Central memory CD4-positive, alpha-beta T cell (primary cell): ENCODE data around the gene JCHAIN.
"Not testable (repeated sequence)": the region's sequence is repeated elsewhere in the genome, so short reads cannot be mapped to it uniquely, and the experiment has no call there.

ENCODE experiments used
- DNase-seq: peaks from one replicate; pipeline ENCODE4 v3.0.0; 2022

JCHAIN gene

DNA sequence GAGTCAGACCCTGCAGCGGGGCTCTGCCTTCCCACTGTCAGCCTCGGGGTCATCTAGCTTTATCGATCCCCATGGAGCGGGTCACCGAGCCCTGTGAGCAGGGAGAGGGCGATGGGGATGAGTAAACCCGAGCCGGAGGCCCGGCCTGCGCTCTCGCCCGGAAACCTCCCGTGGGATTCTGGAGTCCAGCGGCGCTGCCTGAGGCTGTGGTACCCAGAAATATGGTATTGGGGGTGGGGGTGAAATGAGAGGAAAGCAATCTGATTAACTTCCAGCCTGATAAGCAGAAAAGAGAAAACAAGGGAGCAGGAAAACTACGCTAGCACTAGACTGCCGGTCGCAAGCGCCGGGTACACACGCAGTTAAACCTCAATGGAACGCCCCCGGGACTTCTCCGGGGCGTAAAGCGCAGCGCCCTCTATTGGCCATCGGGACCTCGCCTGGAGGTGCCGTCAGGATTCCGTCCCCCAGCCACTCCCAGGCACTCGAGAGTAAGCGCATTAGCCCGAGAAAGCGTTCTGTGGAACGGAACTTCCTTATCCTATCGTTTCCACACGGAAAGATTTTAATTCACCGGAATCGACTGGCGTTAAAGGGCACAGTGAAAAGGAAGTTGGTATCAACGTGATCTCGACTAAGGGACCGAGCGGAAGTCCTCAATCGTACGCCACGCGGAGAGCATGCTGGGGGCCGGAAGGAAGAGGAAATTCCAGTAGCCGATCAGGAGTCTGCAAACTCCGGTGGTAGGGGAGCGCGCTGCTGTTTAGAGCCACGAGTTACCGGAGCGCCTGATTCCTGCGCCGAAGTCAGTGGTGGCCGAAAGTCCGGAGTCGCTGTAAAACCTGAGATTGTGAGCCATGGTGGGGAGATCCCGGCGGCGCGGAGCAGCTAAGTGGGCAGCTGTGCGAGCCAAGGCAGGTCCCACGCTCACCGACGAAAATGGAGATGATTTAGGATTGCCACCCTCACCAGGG, 21.8 kb upstream of the JCHAIN start, which contains the start of gene UTP3:
Gene UTP3 (plus strand): TSS at position 712 of the 974 bp plus-strand sequence. CDS start 146 bp downstream, at position 858.
- peak; percentile 91 for DNase-seq

DNA sequence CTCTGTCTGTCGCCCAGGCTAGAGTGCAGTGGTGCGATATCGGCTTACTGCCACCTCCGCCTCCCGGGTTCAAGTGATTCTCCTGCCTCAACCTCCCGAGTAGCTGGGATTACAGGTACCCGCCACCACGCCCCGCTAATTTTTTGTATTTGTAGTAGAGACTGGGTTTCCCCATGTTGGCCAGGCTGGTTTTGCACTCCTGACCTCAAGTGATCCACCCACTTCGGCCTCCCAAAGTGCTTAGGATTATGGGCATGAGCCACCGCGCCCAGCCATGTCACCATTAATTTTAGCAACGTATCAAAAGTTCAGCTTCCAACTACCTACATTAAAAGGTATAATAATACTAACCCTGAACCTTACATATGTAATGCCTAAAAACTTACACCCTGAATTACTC, 21.1 kb upstream of the JCHAIN start:
- DNase-seq, result no peak

DNA sequence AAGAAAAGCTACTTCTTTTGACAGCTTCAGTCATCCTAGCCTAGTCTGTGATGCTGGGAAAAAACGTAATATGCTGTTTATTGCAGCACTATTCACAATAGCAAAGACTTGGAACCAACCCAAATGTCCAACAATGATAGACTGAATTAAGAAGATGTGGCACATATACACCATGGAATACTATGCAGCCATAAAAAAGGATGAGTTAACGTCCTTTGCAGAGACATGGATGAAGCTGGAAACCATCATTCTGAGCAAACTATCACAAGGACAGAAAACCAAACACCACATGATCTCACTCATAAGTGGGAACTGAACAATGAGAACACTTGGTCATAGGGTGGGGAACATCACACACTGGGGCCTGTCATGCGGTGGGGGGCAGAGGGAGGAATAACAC, 15.8 kb upstream of the JCHAIN start:
- DNase-seq, result not testable (repeated sequence)

- DNase-seq, result no peak
These were observed 15.4 kb upstream of the JCHAIN start for GRCh38 chr4:70681704-70682103.

DNA sequence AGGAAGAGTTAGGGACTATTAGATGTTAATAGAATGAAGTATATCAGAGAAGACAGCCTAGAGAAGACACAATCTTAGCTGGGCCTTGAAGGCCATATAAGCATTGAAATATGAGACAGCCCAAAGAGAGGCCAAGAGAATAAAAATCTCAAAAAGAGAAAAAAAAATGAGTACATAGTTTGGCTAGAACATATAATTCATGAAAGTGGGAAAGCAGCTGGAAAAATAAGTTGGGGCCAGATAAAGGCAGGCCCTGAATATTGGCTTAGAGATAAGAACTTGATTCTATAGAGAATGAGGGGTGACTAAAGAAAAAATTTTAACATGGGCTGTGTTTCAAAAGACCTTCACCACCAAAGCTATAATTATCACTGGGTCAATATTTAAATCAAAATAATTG, 14.6 kb upstream of the JCHAIN start:
- DNase-seq, result no peak

DNA sequence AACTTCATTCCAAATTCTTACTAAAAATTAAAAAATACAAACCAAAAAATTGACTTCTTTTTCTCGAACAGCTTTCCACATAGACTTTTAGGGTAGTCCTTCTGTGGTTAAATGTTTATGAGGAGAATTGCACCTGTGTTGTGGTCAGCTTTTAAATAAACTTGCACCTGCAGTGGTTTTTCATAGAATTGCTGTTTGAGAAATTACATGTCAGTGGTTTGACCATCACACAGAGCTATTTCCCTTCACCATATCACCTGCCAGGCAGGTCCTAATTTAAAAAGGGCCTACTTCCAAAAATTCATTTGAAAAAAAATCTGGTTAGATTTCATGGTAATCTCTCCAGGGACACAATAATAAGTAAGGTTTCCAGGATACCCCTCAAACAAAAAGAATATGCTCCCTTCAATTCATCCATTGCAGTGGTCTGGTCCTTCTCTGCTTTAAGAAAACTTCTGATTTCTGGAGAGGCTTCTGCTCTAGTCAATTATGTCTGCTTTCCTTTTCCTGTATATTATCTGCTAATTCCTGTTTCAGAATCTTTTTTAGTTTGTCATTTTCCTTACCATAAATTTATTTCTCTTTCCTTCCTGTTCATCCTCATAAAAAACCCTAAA, 12.2 kb upstream of the JCHAIN start:
- no peak for DNase-seq

- DNase-seq, result no peak
These were observed 10.3 kb upstream of the JCHAIN start for GRCh38 chr4:70676554-70677090.

DNA sequence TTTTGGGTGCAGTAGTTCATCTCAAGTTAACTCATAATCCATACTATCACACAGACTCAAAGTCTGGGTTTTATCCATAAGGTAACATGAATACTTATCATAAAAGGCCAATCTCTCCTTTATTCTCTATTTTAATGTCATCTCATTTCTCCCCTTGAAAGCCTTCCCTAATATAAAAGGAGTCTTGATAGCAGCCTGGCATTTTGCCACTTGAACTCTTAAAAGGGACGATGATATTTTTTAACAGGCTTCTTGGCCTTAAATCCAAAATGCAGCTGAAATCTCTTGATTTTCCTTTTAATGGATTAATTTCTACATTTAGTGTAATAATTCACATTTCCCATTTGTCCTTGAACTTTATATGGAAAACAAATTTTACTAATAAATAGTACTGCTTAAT, 8.4 kb upstream of the JCHAIN start:
- DNase-seq, result no peak

DNA sequence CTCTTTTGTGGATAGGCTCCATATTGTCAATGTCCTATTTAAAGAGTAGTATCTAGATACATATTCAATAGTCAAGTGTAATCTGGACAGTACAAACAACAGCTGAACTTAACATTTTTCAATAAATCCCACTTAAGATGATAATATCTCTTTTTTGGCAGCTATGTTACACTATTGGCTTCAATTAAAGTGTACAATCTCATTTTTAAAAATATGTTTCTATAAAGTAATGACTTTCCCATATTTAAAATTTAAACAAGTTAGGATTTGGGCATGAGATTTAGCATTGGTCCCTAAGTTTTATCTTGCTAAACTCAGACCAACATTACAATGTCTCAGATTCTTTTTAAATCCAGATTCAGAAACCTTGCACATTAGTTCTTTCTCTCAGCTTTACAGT, 7.9 kb upstream of the JCHAIN start:
- no peak for DNase-seq

- DNase-seq, result no peak
These were observed 4.8 kb upstream of the JCHAIN start for GRCh38 chr4:70671091-70671490.

DNA sequence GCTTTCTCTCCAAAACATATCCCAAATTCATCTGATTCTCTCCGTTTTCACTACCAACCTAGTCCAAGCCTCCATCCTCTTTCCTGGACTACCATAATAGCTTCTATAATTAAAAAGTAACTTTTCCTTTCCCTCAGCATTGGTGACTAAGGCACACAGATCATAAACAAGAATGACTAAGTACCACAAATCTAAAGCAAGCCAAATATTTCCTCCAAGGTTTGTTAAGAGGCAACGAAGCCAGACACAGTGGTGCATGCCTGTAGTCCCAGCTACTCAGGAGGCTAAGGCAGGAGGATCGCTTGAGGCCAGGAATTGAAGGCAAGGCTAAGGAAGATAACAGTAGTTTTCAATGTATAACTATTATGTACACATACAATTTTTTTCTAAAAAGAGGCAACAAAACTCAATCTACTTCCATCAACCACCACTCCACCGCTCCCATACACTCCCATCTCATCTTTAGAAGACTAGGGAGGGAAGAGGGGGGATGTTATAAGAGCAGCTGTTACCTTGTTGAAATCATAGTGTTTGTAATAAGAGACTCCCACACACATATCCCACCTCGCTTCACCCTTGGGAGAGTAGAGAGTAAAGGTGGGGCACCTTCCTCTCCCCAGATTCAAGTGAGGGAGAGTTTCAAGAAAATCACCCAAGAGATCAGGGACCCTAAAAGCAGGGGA, 4.2 kb upstream of the JCHAIN start:
- DNase-seq, result no peak

DNA sequence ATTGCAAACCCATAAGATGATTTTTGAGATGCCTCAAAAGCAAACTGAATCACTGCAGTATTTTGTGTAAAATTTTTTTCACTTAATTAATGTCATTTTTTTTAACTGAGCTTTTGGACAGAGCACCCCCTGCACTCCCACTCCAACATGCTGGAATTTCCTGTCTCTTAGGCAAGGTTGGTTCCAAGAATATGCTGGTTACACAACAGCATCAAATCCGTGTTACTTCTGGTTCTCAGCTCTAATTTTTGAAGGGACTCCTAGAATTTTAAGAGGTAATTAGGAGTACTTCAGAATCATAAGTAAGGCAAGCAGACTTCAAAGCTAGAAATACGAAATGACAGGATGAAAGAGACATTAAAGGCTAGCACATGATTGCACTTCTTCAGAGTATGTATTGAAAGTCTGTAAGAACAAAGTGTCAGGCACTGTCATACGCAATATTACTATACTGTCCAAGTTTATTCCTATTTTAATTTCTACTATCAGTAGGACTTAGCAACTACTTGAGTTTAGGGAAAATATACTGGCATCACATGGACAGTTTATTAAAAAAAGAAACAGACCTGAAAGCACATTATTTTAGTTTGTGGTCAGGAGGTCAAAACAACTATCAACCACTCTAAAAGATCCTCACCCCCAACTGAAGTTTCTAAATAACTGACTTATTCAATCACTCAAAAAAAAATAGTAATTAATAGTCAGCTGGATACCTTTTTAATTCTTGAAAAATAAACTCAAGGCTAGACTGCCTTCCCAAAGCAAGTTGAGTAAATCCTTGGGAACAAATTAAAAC, 1.6 kb upstream of the JCHAIN start:
- DNase-seq, result no peak

DNA sequence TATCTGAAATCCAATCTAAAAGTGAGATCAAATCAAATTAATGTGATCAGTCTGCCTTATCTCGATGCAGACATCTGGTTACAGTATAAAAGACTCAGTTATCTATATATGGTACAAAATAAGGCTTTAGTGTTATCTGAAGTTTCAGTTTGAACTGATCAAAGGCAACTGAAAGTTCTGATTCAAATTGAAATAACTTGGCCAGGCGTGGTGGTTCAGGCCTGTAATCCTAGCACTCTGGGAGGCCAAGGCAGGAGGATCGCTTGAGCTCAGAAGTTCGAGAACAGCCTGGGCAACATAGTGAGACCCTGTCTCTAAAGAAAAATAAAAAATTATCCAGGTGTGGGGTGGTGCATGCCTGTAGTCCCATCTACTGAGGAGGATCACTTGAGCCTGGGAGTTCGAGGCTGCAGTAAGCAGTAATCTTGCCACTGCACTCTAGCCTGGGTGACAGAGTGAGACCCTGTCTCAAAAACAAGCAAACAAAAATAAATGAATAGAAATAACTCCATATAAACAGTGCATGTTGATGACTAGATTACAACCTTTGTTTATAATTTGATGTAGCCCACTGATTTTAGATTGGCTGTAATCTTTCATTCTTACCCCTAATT, 4.9 kb downstream of the JCHAIN start:
- not testable (repeated sequence) for DNase-seq

DNA sequence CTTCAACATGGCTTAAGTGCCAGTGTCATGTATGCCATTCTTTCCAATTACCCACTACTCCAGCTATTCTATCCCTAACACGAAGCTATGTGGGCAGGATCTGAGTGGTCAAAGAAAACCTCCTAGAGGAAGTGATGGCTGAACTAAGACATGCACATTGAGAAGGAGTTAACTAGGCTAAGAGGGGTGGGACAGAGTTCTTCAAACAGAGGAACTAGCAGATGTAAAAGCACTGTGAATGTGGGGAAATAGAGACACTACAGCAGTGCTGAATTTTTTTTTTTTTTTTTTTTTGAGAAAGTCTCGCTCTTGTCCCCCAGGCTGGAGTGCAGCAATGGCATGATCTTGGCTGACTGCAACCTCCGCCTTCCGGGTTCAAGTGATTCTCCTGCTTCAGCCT, 6.2 kb downstream of the JCHAIN start:
- DNase-seq, result no peak

- DNase-seq, result no peak
These were observed 7.9 kb downstream of the JCHAIN start for GRCh38 chr4:70658418-70658817.

- DNase-seq, result no peak
These were observed 9.0 kb downstream of the JCHAIN start for GRCh38 chr4:70657326-70657725.

- no peak for DNase-seq
These were observed 11.7 kb downstream of the JCHAIN start for GRCh38 chr4:70654605-70655011.

DNA sequence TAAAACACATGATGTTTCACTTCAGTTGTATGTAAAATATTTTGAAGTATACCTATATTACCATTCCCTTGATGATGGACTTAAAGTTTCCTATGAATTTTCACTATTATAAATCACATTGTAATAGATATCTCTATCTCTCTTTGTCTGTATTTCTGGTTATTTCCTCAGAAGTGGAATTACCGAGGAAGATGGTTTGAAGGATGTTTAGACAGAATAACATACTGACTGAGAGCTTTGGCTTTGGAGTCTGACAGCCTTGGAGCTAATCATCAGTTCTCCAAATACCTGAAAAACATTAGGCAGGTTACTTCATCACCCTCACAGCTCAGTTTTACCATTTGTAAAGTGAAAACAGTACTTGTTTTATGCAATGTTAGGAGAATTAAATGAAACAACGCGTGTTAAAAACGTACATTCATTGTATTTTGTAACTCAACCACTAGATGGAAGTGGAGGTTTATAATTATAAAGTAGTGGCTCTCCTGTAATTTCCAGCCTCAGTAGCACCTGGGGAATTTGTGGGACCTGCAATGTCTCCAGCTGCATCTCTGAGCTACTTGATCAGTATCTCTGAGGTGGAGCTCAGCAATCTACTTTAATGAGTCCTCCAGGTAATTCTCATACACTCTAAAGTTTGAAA, 14.3 kb downstream of the JCHAIN start:
- peak; percentile 29 for DNase-seq

- DNase-seq, result not testable (repeated sequence)
These were observed 15.6 kb downstream of the JCHAIN start for GRCh38 chr4:70650741-70651140.

GRCh38 chr4:70640192-70640591, 26.1 kb downstream of the JCHAIN start:
- DNase-seq, result no peak

DNA sequence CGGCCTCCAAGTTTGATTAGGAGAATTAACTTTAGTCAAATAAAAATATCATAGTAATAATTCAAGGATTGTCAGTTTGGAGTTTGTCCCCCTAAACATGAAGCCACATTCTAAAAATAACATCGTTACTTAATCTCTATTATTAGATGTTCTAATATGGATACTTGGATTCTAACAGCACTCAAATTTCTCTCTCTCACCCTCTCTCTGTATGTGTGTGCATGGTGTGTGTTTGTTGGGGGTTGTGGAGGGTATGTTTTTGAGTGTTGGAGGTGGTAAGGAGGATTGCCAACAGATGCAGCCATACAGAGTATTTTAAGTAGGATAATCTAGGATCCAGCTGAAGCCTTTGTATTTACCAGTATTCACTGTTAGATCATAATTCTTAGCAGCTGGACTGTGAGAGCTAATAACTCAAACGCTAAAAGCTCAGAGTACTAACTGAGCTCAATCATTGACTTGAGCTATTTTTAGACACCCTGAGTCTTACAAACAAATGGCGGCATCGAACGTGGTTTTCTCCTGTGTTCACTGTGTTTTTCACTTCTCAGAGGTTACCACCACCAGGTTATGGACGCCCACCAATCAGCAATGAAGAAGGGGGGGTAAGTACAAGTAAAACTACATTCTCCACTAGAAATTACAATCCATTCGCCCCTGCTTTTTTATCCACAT, 28.9 kb downstream of the JCHAIN start:
- no peak for DNase-seq
